UCSD-AML1 (cell line): Measurements from ENCODE around the gene DPH6.
A peak's percentile ranks its signal among the peaks of the same experiment; 100 is the strongest.

Experiments used
- DNase-seq: peaks from one replicate; lab custom pipeline; 2025; ENCODE audit not compliant: unreplicated experiment; lab: John Stamatoyannopoulos, UW

DPH6 gene

GRCh38 chr15:35545316-35545823, 595 bp downstream of the DPH6 start:
- peak; percentile 62 for DNase-seq

DNA sequence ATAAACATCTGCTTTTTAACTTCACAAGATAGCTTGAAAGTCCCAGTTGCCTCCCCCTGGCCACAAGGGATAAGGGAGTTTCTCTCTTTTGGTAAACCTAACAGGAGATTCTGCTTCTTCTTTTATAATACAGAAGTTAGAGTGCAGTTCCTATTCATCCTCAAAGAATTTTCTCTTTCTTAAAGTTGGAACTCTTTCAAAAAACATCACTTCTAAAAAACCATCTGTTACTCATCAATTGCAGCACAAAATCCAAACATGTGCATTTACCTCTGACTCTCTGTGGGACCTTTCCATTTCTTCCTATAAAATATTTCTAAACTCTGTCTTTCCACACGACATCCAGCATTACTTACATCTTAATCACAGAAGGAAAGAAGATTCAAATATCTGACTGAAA, 5.1 kb downstream of the DPH6 start:
- DNase-seq: no peak

DNA sequence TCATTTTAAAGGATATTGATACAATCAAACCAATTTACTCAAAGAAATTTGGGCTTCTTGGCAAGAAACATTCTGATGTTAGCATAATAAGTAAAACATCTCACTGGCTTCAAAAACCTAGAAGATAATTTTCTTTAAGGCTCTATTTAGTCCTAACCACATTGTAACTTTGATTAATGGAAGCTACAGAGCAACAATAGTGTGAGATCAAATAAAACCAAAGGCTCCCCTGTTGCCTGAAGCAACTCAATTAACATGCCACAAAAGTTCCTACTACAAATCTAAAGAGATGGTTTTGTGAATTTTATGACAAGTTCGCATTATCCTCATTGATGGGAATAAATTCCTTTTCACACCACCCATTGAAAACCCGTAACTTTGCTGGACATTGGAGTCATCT, 5.9 kb downstream of the DPH6 start:
- no peak for DNase-seq

- DNase-seq: no peak
Measured at GRCh38 chr15:35535365-35535916, 10.5 kb downstream of the DPH6 start.

DNA sequence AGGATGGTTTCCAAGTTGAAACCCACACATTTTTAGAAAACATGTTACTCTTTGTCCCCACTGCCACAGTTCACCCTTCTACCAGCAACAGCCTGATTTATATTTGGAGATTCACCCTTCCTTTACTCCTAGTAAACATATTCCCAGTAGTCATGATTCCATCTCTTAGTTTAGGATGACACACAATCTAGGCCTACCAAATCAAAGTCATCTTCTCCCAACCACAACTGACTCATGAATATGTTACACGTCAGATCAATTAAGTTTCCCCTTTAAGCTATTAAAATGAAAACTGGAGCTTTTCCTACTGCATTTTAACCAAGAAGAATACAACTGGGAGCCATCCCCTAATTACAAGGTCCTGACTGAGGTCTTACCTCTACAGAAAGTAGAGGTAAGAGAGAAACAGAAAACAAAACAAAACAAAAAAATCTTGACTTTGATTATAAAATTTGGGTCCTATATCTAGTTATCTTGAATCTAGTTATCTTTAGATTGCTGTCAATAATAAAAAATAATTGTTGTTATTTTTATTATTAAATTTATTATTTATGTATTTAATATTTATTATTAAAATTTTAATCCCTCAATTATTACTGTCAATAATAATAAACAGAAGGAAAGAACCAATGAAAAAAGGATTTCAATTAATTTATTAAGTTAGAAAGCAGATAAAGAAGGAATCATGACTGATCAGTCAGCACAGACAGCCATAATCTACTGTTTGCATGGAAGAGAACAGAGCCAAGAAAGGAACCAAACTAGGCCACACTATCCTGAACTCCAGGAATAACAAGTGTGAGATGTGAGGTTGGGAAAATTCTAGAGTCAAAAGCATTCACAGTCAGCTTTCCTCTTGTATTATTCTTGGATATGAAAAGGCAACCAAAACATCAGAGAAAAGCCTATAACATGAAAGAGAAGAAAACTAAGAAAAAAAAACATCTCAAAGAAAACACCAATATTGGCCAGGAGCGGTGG, 12.5 kb downstream of the DPH6 start:
- no peak for DNase-seq

GRCh38 chr15:35530698-35531097, 15.3 kb downstream of the DPH6 start:
- no peak for DNase-seq

DNA sequence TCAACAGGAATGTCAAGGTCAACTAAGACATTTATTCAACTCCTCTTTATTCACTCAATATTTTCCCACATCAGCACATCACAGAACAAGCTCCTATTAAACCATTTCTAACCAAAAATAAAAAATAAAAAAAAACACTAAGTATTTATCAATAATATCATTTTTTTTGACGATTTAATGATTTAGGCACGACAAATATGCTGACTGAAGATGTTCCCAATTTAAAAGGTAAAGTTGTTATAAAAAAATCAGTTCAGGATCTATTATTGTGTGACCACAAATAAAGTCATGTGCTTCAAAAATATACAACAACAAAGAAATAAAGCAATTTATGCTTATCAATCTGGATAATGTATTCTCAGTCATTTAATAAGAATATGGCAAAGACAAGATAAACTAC, 16.2 kb downstream of the DPH6 start:
- DNase-seq: no peak

DNA sequence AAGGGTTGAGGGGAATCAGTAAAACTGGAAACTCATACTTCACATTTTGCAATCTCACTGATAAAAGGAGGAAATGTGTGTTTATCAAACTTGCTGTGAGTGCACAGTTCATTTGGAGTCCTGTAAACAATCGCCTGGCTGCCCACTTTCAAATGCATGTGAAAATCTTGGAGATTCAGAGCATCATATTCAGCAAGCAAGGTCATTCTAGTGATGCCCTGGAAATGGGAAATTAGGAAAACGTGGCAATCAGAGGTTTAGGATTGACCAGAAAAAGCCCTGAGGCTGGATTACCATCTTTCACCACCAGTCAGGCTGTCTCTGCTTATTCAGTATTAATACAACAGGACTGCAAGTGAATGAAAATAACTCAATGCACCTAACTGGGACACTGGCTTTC, 23.9 kb downstream of the DPH6 start:
- DNase-seq: no peak

- DNase-seq: no peak
Measured at GRCh38 chr15:35519541-35520149, 26.3 kb downstream of the DPH6 start.

GRCh38 chr15:35519052-35519451, 26.9 kb downstream of the DPH6 start:
- no peak for DNase-seq

- DNase-seq: no peak
Measured at GRCh38 chr15:35514759-35515158, 31.2 kb downstream of the DPH6 start.

- no peak for DNase-seq
Measured at GRCh38 chr15:35507932-35508638, 37.9 kb downstream of the DPH6 start.

DNA sequence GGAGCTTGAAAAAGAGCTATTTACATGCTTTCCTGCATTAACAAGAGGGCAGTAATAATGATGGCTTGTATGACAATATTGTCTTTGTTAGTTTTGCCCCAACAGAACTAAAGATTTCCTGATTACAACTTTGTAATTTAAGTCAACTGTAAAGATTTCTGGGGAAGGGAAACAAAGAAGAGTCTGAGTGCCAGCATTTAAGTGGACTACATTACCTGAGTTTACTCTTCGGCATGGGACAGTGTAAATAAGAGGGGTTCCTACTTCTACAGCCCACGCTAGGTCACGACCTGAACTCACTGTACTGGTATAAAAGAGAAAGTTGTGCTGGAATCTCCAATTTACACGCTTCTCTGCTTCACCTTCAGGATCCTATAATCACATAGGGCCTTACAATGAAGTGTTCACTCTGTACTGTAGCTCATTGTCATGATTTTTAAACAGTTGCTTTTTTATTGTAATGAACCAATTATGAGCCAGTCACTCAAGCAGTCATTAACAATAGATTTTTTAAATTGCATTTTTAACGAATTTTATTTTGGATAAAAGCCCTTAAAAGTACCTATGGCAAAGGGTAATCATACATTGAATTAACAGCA, 39.6 kb downstream of the DPH6 start:
- DNase-seq: no peak

- no peak for DNase-seq
Measured at GRCh38 chr15:35505809-35506208, 40.2 kb downstream of the DPH6 start.

DNA sequence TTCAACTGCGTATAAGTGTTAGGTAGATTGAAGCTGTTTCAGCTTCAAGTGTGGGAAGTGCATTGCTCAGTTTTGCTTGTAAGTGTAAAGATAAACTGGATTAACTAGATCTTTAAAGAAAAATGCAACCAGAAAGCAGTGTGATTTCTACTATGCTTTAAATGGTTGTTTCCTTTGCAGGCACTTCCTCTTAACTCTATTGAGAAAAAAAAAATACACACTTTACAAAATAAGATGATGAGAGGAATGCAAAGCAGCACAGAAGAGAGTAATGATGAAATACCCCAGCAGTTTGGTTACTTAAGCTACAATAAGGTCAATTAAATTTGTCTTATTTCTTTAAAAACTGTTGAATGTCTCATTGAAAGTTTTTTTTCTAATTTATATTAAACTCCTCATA, 40.8 kb downstream of the DPH6 start:
- DNase-seq: no peak

GRCh38 chr15:35499723-35500122, 46.2 kb downstream of the DPH6 start:
- DNase-seq: no peak

GRCh38 chr15:35496585-35496984, 49.4 kb downstream of the DPH6 start:
- DNase-seq: no peak

DNA sequence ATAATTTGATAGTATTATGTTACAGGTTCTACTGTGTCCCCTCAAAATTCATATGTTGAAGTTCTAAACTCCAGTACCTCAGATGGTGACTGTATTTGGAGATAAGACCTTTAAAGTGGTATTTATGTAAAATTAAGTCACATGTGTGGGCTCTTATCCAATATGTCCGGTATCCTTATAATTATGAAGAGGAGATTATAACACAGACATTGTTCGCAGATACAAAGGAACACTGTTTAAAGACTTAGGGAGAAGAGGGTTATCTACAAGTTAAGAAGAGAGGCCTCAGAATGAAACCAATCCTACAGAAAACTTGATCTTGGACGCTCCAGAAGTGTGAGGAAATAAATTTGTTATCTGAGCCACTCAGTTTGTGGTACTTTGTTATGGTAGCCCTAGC, 50.9 kb downstream of the DPH6 start:
- no peak for DNase-seq

DNA sequence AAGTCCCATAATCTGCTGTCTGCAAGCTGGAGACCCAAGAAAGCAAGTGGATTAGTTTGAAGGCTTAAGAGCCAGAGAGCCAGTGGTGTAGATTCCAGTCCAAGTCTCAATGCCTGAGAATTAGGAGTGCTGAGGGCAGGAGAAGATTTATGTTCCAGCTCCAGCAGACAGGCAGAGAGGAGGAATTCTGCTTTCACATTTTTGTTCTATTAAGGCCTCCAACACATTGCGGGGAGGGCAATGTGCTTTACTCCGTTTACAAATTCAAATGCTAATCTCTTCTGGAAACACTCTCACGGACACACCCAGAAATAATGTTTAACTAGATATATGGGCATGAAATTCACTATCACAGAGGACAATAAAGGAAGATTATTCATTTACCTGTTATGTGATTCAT, 54.0 kb downstream of the DPH6 start:
- no peak for DNase-seq

DNA sequence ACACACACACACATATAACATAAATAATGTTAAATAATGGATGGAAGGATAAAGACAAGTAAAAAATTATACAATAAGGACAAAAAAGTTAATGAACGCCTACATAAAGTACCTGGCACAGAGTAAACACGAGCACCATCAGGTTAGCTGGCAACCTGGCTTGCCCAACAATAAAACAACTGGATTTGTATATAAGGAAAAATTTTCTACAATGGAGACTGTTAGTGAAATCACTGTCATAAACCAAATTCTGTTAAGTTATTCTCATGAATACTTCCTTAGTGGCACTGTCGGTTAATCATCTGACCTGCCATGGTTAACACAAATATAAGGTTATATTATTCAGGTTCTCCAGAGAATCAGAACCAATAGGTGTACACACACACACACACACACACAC, 54.8 kb downstream of the DPH6 start:
- DNase-seq: no peak

GRCh38 chr15:35490511-35490910, 55.5 kb downstream of the DPH6 start:
- DNase-seq: no peak
